Measurements from ENCODE around the gene DCAF10. TPM values are rescaled to one million over a fixed set of nuclear protein-coding genes. Genes with fewer than 3 reads are reported as not detected.
A peak's percentile ranks its signal among the peaks of the same experiment; 100 is the strongest.

Gene DCAF10
- total and polyA plus RNA-seq, 2 of the 13 experiments (the other 11 are each of a cell fraction or from before 2014, with no cell fraction given), result 9.2 to 20.3 TPM

GRCh38 chr9:37784616-37785483 lies 15.7 kb upstream of the DCAF10 start, which contains the start of gene EXOSC3 (continued):
- TF ChIP-seq ATF5 (CRISPR knock-in tag; IDR thresholded peaks at IDR 0.05; ENCODE audit: low read depth) (0 out of 2 replicates have a peak, but pooled peaks have one; percentile 79), KAT7 (CRISPR knock-in tag; IDR thresholded peaks at IDR 0.05; ENCODE audit: borderline replicate concordance) (peak; percentile 75), RNF2 (conservative IDR thresholded peaks at IDR 0.05; ENCODE audit: low read depth) (no peak; the same call in 1 of the 2 replicates), ZNF749 (CRISPR knock-in tag; IDR thresholded peaks at IDR 0.05; ENCODE audit: borderline replicate concordance) (peak; percentile 87), JUN (CRISPR knock-in tag; IDR thresholded peaks at IDR 0.05) (no peak), KDM6A (CRISPR knock-in tag; IDR thresholded peaks at IDR 0.05; ENCODE audit: low read depth) (no peak), NR3C1 (CRISPR knock-in tag; IDR thresholded peaks at IDR 0.05) (no peak), HNRNPUL1 (IDR thresholded peaks at IDR 0.05; ENCODE audit: low read depth, low read length) (no peak), TCF7L2 (IDR thresholded peaks at IDR 0.05; ENCODE audit: low read depth, low read length) (no peak), NFIC (IDR thresholded peaks at IDR 0.05; ENCODE audit: low read length) (no peak), ZSCAN22 (CRISPR knock-in tag; IDR thresholded peaks at IDR 0.05) (no peak), FOSL2 (CRISPR knock-in tag; IDR thresholded peaks at IDR 0.05) (peak; percentile 31; the same call in 1 of the 2 replicates), ASH2L (IDR thresholded peaks at IDR 0.05; ENCODE audit: insufficient read length, low read depth, low read length) (peak; percentile 97), ISL2 (CRISPR knock-in tag; IDR thresholded peaks at IDR 0.05) (no peak), FOXA1 (IDR thresholded peaks at IDR 0.05) (no peak), FOXA1 (CRISPR knock-in tag; IDR thresholded peaks at IDR 0.05) (peak; percentile 26; the same call in 1 of the 2 replicates), SYNCRIP (IDR thresholded peaks at IDR 0.05; ENCODE audit: insufficient read depth, low read depth, low read length) (no peak), DRAP1 (CRISPR knock-in tag; IDR thresholded peaks at IDR 0.05) (peak; percentile 62; the same call in 1 of the 2 replicates), MAFK (conservative IDR thresholded peaks at IDR 0.05 in 1 of 2, IDR thresholded peaks at IDR 0.05 in 1 of 2; ENCODE audit: low read length in 2 of 2) (no peak), WIZ (CRISPR knock-in tag; IDR thresholded peaks at IDR 0.05) (no peak), ZBTB20 (CRISPR knock-in tag; IDR thresholded peaks at IDR 0.05; ENCODE audit: borderline replicate concordance, low read depth) (peak; percentile 60; the same call in 1 of the 2 replicates), ZFY (CRISPR knock-in tag; IDR thresholded peaks at IDR 0.05) (peak; percentile 95)
- TF ChIP-seq, protein P1, sequence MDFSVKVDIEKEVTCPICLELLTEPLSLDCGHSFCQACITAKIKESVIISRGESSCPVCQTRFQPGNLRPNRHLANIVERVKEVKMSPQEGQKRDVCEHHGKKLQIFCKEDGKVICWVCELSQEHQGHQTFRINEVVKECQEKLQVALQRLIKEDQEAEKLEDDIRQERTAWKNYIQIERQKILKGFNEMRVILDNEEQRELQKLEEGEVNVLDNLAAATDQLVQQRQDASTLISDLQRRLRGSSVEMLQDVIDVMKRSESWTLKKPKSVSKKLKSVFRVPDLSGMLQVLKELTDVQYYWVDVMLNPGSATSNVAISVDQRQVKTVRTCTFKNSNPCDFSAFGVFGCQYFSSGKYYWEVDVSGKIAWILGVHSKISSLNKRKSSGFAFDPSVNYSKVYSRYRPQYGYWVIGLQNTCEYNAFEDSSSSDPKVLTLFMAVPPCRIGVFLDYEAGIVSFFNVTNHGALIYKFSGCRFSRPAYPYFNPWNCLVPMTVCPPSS (IDR thresholded peaks at IDR 0.05), result no peak
- TF ChIP-seq, protein P2, sequence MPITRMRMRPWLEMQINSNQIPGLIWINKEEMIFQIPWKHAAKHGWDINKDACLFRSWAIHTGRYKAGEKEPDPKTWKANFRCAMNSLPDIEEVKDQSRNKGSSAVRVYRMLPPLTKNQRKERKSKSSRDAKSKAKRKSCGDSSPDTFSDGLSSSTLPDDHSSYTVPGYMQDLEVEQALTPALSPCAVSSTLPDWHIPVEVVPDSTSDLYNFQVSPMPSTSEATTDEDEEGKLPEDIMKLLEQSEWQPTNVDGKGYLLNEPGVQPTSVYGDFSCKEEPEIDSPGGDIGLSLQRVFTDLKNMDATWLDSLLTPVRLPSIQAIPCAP (CRISPR knock-in tag; IDR thresholded peaks at IDR 0.05; ENCODE audit: low read depth), result 0 out of 2 replicates have a peak, but pooled peaks have one; percentile 22
- TF ChIP-seq, protein P3, sequence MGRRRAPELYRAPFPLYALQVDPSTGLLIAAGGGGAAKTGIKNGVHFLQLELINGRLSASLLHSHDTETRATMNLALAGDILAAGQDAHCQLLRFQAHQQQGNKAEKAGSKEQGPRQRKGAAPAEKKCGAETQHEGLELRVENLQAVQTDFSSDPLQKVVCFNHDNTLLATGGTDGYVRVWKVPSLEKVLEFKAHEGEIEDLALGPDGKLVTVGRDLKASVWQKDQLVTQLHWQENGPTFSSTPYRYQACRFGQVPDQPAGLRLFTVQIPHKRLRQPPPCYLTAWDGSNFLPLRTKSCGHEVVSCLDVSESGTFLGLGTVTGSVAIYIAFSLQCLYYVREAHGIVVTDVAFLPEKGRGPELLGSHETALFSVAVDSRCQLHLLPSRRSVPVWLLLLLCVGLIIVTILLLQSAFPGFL (CRISPR knock-in tag; IDR thresholded peaks at IDR 0.05), result no peak
- TF ChIP-seq, protein P4, sequence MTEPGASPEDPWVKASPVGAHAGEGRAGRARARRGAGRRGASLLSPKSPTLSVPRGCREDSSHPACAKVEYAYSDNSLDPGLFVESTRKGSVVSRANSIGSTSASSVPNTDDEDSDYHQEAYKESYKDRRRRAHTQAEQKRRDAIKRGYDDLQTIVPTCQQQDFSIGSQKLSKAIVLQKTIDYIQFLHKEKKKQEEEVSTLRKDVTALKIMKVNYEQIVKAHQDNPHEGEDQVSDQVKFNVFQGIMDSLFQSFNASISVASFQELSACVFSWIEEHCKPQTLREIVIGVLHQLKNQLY (CRISPR knock-in tag; IDR thresholded peaks at IDR 0.05), result no peak

Measured in HepG2 (cell line).